HG02840 (cell line): Measurements from ENCODE around the gene LTBP4.
A peak's percentile ranks its signal among the peaks of the same experiment; 100 is the strongest.
"Not testable (repeated sequence)": the region's sequence is repeated elsewhere in the genome, so short reads cannot be mapped to it uniquely, and the experiment has no call there.

Source experiments
- ATAC-seq: cut with Tn5 transposase; IDR thresholded peaks from one replicate; pipeline ENCODE4 v1.9.1; 2021; ENCODE audit warnings: mild to moderate bottlenecking, moderate library complexity, moderate number of reproducible peaks; ENCODE audit not compliant: unreplicated experiment, low FRiP score

LTBP4 gene

DNA sequence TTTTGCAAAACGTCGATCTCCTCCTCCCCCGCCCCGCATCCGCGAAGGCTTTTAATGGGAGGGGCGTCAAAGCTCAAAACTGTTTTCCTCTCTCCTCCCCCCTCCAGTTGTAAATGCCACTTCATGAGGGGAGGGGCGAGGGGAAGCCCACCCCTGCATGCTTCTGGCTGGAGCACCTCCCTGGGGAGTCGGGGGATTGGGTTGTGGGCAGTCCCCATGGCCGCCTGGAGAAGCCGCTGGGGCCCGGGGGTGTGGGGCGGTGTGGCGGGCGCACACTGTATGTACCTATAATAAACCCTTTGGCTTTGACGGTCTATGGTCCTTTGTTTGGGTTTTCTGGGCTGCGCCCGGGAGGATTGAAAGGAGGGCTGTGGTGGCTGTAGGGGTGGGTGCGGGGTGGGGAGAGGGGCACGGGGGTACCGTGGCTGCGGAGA lies 25.0 kb upstream of the LTBP4 start:
- no peak for ATAC-seq

DNA sequence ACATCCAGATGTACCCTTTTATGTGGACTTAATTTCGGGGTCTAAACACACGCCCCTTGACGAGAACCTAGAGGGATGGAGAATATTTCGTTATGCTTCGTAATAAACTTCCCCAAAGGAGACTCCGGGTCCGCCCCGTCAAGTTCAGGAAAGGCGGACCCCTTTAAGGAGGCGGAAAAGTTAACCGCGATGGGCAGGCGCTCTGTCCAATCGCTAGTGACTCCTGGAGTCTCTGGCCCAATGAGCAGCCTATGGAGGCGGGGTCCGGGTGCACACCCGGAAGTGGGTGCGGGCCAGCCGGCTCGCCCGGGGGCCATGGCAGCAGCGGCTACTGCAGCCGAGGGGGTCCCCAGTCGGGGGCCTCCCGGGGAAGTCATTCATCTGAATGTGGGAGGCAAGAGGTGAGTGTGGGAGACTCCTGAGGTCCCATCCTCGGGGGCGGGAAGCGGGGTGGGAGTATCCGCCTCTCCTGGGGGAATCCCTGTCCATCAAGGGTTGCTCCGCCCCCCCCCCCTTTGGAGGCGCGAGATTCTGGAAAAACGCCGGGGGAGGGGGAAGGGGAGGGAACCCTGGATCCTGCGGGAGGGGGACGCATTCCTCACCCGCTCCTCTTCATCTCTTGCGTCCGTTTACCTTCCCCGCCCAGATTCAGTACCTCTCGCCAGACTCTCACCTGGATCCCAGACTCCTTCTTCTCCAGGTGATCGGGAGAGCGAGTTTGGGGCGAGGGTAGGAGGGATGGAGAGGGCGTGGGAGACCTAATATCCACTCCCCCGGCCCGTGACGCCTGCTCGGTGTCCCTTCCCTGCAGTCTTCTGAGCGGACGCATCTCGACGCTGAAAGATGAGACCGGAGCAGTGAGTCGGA lies 24.4 kb upstream of the LTBP4 start, which contains the start of gene SHKBP1:
SHKBP1 (plus strand) TSS at position 289 of the 867 bp plus-strand sequence; CDS start at position 316, 27 bp downstream.
- peak; percentile 96 for ATAC-seq

DNA sequence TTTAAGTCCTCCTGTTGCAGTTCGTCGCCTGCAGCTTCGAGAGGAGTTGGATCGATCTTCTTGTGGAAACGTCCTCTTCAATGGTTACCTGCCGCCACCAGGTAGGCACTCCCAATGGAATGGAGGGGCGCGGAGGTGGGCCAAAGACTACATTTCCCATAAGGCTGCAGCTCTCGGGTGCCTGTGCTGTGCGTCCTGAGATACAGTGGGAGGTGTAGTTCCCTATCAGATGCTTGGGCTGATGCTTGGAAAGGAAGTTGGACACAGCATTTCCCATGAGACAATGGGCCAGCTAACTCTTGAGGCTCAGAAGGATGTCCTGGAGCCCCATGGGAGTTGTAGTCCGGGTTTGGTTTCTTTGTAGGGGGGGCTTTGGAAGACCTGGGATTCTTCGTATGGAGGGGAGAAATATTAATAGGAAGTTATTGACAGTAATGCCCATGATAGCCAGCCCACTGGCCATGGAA lies 22.7 kb upstream of the LTBP4 start:
- ATAC-seq, result no peak

DNA sequence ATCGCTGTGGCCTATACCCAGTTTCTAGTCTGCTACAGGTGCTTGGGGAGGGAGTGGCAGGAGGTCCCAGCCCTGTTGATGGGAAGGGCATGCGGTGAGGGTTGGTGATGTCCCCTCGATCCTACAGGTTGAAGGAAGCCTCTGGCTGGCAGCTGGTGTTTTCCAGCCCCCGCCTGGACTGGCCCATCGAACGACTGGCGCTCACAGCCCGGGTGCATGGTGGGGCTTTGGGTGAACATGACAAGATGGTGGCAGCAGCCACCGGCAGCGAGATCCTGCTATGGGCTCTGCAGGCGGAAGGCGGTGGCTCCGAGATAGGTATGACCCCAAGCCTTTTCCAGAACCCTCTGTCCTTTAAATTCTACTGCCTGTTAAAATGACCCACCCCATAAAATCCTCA lies 20.6 kb upstream of the LTBP4 start:
- ATAC-seq, result no peak

DNA sequence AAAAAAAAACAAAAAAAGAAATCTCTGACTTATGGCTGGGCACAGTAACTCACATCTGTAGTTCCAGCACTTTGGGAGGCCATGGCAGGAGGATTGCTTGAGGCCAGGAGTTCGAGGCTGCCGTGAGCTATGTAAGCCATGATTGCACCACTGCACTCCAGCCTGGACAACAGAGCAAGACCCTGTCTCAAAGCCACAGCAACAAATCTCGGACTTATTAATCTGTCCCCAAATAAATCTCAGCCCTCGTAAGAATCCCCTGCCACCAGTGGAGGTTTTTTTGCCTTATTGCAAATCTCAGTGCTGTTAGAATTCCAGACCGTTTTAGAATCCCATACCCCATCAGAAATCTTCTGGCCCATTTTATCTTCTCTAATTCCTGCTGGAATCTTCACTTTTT lies 19.6 kb upstream of the LTBP4 start:
- no peak for ATAC-seq

DNA sequence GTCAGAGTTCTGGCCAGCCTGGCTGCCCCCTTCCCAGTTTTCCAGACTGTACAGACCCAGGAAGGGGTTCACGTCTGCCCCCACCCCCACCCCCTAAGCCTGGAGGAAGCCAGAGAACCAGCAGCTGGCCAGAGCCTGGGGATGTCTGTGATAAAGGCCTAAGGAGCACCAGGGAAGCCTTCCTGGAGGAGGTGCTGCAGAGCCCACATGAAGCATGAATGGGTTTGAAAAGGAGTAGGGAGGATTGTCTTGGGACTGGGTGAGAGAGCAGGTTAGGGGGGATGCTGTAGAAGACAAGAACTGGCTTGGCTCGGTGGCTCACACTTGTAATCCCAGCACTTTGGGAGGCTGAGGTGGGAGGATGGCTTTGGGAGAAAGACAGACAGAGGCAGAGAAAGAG lies 18.7 kb upstream of the LTBP4 start:
- no peak for ATAC-seq

DNA sequence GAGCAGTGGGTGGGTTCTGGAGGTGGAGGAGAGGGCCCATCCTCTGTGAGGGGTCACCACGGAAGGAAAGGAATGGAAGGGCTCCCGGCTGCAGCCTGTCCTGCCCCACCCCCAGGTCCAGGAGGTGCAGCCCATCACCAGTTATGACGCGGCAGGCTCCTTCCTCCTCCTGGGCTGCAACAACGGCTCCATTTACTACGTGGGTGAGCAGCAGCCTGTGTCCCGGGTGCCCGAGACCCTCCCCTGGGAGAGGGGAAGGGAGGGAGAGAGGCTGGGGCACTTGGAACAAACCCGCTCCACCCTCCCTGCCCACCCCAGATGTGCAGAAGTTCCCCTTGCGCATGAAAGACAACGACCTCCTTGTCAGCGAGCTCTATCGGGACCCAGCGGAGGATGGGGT lies 17.9 kb upstream of the LTBP4 start:
- no peak for ATAC-seq

DNA sequence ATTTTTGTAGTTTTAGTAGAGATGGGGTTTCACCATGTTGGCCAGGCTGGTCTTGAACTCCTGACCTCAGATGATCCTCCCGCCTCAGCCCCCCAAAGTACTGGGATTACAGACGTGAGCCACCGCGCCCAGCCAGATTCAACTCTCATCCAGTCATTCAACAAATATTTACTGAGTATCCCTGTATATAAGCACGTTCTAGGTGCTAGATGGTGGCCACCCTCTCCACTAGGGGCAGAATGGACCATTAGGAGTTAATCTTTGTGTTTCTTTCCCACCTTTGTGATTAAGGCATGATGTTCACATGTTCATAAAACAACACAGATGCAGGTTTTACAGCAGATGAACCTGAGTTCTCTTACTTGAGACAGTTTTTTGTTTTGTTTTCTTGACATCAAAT lies 17.2 kb upstream of the LTBP4 start:
- ATAC-seq, result no peak

DNA sequence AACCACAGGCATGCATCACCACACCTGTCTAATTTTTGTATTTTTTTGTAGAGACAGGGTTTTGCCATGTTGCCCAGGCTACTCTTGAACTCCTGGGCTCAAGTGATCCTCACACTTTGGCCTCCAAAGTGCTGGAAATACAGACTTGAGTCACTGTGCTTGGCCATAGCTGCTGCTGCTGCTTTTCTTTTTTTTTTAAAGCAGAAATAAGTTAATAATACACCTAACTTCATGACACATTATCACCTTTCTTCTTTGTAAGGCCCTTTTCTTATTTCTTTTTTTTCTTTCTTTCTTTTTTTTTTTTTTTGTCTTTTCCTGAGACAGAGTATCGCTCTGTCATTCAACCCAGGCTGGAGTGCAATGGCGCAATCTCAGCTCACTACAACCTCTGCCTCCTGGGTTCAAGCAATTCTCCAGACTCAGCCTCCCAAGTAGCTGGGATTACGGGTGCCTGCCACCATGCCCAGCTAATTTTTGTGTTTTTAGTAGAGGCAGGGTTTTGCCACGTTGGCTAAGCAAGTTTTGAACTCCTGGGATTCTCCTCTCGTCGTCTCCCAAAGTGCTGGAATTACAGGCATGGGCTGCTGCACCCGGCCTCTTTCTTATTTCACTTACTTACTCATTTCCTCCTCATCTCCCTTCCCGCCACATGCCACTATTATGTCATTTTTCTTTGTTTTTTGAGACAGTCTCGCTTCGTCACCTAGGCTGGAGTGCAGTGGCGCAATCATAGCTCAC lies 15.8 kb upstream of the LTBP4 start:
- ATAC-seq, result no peak

DNA sequence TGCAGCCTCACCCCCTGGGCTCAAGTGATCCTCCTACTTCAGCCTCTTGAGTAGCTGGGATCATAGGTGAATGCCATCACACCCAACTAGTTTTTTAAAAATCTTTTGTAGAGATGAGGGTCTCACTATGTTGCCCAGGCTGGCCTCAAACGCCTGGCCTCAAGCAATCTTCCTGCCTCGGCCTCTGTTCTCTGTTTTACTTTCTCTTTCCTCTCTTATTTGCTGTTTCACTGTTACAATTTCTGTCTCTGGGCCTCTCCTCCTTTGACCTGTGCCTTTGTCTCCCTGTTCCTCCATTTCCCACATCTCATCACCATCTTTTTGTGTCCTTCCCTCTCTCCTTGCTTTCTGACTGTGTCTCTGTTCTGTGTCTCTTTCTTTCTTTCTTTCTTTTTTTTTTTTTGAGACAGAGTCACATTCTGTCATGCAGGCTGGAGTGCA lies 15.2 kb upstream of the LTBP4 start:
- no peak for ATAC-seq

DNA sequence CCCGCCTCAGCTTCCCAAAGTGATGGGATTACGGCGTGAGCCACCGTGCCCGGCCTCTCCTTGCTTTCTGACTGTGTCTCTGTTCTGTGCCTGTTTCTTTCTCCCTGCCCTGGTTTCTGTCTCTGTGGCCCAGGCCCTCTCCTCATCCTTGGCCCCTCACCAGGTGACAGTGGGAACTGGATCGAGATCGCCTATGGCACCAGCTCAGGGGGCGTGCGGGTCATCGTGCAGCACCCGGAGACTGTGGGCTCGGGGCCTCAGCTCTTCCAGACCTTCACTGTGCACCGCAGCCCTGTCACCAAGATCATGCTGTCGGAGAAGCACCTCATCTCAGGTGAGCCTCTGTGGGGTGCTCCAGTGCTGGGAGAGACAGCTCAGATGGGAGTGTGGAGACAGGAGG lies 14.6 kb upstream of the LTBP4 start:
- no peak for ATAC-seq

DNA sequence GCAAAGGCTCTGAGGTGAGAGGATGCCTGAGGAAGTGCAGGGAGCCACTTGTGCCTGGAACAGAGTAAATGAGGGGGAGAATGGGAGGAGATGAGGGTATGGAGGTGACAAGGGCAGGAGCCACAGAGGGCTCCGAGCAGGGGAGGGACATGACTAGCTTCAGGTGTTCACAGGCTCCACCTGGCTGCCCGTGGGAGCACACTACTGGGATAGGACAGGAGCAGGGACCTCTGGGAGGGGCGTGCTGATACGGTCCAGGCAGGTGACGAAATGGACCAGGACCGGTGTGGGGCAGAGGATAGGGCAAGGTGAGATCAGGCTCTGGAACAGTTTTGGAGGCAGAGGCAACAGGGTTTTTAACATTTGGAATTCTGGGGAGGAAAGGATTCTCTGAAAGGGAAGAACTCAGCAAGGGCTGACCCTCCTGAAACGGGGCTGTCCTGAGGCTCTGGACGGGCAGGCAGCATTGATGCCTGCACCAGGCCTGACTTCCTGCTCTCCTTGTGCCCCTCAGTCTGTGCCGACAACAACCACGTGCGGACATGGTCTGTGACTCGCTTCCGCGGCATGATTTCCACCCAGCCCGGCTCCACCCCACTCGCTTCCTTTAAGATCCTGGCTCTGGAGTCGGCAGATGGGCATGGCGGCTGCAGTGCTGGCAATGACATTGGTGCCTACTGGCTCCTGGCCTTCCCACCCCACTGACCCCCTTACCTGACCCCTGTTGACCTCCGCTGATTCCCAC lies 12.9 kb upstream of the LTBP4 start:
- ATAC-seq, result no peak

DNA sequence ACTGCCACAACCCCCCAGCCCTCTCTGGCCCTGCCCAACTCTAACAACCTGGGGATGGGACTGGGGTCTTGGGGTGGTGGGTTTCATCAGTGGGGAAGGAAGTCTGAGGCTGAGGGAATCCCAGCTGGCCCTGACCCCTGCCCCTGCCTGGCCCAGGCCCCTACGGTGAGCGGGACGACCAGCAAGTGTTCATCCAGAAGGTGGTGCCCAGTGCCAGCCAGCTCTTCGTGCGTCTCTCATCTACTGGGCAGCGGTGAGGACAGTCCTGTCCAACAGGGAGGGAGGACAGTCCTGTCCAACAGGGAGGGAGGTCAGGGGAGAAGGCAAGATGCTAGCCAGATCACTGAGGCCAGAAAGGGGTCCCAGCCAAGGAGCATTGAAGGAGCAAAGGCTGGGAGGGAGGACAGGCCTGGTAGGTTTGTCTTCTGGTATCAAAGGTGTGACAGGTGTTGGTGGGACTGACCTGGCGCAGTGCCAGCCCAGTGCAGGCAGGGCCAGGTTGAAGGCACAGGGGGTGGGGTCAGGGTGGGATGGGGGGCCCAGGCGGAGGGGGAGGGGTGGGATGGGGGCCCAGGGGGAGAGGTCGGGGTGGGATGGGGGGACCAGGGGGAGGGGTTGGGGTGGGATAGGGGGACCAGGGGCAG lies 12.1 kb upstream of the LTBP4 start:
- ATAC-seq, result no peak

DNA sequence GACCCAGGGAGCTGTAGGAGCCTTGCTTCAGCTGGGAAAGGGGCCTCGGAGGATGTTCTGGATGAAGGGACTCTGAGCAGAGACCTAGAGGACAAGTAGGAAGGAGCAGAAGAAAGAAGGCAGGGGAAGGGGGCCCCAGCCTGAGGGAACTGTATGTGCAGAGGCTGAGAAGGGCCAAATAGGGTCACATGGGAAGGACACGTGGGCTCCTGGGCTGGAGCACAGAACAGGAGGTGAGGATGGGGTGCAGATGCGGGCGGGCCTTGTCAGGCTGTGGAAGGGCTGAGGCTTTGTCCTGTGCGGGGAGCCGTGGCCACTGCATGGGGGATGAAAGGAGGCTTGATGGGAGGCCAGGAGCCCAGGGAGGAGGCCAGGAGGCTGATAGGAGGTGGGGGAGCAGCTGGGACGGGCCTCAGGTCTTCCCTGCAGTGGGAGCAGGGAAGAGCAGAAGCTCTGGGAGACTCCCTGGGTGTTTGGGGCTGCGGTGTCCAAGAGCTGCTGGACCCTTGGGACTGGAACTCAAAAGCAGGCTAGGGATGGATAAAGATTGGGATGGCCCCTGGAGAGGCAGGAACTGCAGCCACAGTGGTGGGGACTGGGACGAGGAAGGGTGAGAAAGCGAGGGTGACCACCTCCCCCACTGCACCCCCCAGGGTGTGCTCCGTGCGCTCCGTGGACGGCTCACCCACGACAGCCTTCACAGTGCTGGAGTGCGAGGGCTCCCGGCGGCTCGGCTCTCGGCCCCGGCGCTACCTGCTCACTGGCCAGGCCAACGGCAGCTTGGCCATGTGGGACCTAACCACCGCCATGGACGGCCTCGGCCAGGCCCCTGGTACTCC lies 11.4 kb upstream of the LTBP4 start:
- no peak for ATAC-seq

DNA sequence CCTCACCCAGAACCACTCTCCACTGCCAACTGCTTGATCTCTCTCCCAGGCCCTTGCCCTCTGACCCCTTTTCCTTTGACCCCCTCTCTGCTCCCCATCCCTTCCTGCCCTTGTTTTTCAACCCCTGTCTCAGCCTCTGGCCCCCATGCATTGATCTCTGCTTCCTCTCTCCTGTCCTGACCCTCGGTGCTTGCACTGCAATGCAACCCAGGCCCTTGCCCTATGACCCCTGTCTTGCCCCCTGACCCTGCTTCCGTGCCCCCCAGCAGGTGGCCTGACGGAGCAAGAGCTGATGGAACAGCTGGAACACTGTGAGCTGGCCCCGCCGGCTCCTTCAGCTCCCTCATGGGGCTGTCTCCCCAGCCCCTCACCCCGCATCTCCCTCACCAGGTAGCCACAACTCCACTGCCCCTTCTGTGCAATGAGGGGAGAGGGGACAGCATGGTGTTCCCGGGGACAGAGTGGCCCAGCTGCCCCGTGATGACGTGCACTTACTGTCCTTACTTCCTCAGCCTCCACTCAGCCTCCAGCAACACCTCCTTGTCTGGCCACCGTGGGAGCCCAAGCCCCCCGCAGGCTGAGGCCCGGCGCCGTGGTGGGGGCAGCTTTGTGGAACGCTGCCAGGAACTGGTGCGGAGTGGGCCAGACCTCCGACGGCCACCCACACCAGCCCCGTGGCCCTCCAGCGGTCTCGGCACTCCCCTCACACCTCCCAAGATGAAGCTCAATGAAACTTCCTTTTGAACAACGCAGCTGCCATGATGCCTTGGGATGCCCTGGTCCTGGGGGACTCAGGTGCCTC lies 10.5 kb upstream of the LTBP4 start:
- no peak for ATAC-seq

DNA sequence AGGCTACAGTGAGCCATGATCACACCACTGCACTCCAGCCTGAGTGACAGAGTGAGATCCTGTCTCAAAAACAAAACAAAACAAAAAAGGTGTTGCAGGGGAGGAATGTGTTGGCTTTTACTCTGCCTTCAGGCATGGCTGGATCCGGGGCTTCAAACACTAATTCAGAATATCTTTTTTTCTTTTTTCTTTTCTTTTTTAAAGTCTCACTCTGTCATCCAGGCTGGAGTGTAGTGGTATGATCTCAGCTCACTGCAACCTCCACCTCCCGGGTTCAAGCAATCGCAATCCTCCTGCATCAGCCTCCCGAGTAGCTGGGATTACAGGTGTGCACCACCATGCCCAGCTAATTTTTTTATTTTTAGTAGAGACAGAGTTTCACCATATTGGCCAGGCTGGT lies 9.4 kb upstream of the LTBP4 start:
- not testable (repeated sequence) for ATAC-seq

DNA sequence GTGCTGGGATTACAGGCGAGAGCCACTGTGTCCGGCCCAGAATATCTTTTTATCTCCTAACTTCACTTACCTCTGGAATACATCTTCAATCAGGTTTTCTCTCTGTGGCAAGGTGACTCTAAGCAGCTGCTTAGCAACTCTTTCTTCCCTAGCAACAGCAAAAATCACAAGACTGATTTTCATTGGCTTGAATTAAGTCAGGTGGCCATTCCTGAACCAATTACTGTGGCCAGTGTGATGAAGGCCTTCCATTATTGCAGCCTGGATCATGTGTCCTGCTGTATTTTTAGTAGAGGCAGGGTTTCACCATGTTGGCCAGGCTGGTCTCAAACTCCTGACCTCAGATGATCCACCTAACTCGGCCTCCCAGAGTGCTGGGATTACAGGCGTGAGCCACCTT lies 9.0 kb upstream of the LTBP4 start:
- ATAC-seq, result no peak

DNA sequence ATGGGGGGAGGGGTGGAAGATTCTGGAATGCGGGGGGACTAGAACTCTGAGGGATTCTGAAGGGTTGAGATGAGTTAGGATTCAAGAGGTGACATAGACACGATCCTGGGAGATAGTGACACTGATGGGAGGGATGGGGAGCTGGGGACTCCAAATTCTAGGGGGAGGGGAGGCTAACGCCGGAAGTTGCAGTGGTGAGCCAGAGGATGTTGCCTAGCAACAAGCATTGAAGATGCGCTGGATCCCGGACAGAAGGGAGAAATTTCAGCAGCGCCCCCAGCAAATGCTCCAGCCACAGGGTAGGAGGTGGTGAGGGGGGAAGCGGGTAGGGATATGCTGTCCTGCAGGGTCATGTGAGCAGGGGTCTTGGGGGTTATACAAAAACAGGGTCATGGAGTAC lies 6.9 kb upstream of the LTBP4 start:
- no peak for ATAC-seq

DNA sequence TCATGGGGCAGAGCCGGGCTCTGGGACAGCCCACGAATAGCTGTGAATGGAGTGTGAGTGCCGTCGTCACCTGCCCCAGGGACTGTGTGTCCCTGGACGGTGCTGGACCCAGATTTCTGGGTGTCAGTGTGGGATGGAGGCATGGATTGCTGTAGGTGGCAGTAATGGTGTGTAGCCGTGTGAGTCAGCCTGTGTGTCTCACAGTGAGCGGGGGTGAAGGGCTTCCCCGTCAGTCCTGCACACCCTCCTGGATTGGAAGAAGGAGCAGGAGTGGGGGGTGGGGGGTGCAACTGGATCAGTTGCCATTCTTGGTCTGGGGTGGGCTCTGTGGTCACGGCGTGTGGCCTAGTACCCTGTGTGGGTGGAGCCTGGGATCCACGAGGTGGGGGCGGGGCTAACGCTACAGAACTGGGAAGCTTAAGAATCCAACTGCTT lies 6.5 kb upstream of the LTBP4 start:
- ATAC-seq, result no peak
